ENCODE data around the gene GPBP1L1.

GPBP1L1 gene

GRCh38 chr1:45643978-45644377 is 42.4 kb downstream of the GPBP1L1 start:
- no peak for DNase-seq (ENCODE audit: extremely low read depth in 1 of 2, low read depth in 1 of 2)

- no peak for DNase-seq (ENCODE audit: extremely low read depth in 1 of 2, low read depth in 1 of 2)
Observed at GRCh38 chr1:45643321-45643720, 43.0 kb downstream of the GPBP1L1 start.

- no peak for DNase-seq (ENCODE audit: extremely low read depth in 1 of 2, low read depth in 1 of 2)
Observed at GRCh38 chr1:45640293-45640692, 46.0 kb downstream of the GPBP1L1 start.

GRCh38 chr1:45635211-45635610 is 51.1 kb downstream of the GPBP1L1 start:
- DNase-seq (ENCODE audit: extremely low read depth in 1 of 2, low read depth in 1 of 2) = no peak

- no peak for DNase-seq (ENCODE audit: extremely low read depth in 1 of 2, low read depth in 1 of 2)
Observed at GRCh38 chr1:45630429-45630828, 55.9 kb downstream of the GPBP1L1 start.

GRCh38 chr1:45629035-45629434 is 57.3 kb downstream of the GPBP1L1 start:
- no peak for DNase-seq (ENCODE audit: extremely low read depth in 1 of 2, low read depth in 1 of 2)

- no peak for DNase-seq (ENCODE audit: extremely low read depth in 1 of 2, low read depth in 1 of 2)
Observed at GRCh38 chr1:45623972-45624371, 62.4 kb downstream of the GPBP1L1 start, which contains the start of gene CCDC17. Gene CCDC17 (minus strand): TSS chr1:45624054. CDS start chr1:45623909, 145 bp downstream.

GRCh38 chr1:45622524-45623394 is 63.6 kb downstream of the GPBP1L1 start:
- no peak for DNase-seq (ENCODE audit: extremely low read depth in 1 of 2, low read depth in 1 of 2)

- DNase-seq (ENCODE audit: extremely low read depth in 1 of 2, low read depth in 1 of 2) = no peak
Observed at GRCh38 chr1:45621895-45622523, 64.3 kb downstream of the GPBP1L1 start.

- no peak for DNase-seq (ENCODE audit: extremely low read depth in 1 of 2, low read depth in 1 of 2)
Observed at GRCh38 chr1:45621501-45621836, 64.9 kb downstream of the GPBP1L1 start.

GRCh38 chr1:45620588-45621500 is 65.5 kb downstream of the GPBP1L1 start:
- no peak for DNase-seq (ENCODE audit: extremely low read depth in 1 of 2, low read depth in 1 of 2)

- no peak for DNase-seq (ENCODE audit: extremely low read depth in 1 of 2, low read depth in 1 of 2)
Observed at GRCh38 chr1:45619149-45619921, 67.0 kb downstream of the GPBP1L1 start.

- no peak for DNase-seq (ENCODE audit: extremely low read depth in 1 of 2, low read depth in 1 of 2)
Observed at GRCh38 chr1:45617618-45618017, 68.7 kb downstream of the GPBP1L1 start.

- no peak for DNase-seq (ENCODE audit: extremely low read depth in 1 of 2, low read depth in 1 of 2)
Observed at GRCh38 chr1:45615885-45616284, 70.4 kb downstream of the GPBP1L1 start.

GRCh38 chr1:45612941-45613579 is 73.3 kb downstream of the GPBP1L1 start:
- DNase-seq (ENCODE audit: extremely low read depth in 1 of 2, low read depth in 1 of 2) = no peak

GRCh38 chr1:45610589-45611226 is 75.6 kb downstream of the GPBP1L1 start:
- no peak for DNase-seq (ENCODE audit: extremely low read depth in 1 of 2, low read depth in 1 of 2)

GRCh38 chr1:45608175-45609156 is 77.9 kb downstream of the GPBP1L1 start:
- DNase-seq (ENCODE audit: extremely low read depth in 1 of 2, low read depth in 1 of 2) = no peak

- DNase-seq (ENCODE audit: extremely low read depth in 1 of 2, low read depth in 1 of 2) = no peak
Observed at GRCh38 chr1:45607404-45608074, 78.8 kb downstream of the GPBP1L1 start.
